Fibroblast of the aortic adventitia (primary cell): ENCODE measurements around the gene RHOJ. TPM values are rescaled to one million over a fixed set of nuclear protein-coding genes. Genes with fewer than 3 reads are reported as not detected.

Source experiments
- DNase-seq: peaks from one replicate; pipeline ENCODE4 v3.0.0-alpha.2; 2010; ENCODE audit warnings: low read depth
- H3K4me3 ChIP-seq: 2 replicates; pipeline ENCODE4 v1.5.1; 2011; ENCODE audit warnings: low read depth, mild to moderate bottlenecking, control low read depth, low read length, moderate library complexity
- total RNA-seq: library from RNA; depleted of rRNA; stranded (reverse); fragments of >200 nt; gene quantifications from 2 replicates; pipeline ENCODE4 v1.2.3, GENCODE V29; 2012; ENCODE audit warnings: low replicate concordance
- TF ChIP-seq, protein P1 (sequence below): IDR thresholded peaks from 2 replicates; pipeline ENCODE4 v1.5.1; 2011; ENCODE audit warnings: mild to moderate bottlenecking, low read length, control low read depth, inconsistent platforms; ENCODE audit not compliant: insufficient read depth

The RHOJ gene
- total RNA-seq, 1 donor, result 13.5 TPM

GRCh38 chr14:63203618-63204406, 431 bp upstream of the RHOJ start:
- TF ChIP-seq, protein P1, sequence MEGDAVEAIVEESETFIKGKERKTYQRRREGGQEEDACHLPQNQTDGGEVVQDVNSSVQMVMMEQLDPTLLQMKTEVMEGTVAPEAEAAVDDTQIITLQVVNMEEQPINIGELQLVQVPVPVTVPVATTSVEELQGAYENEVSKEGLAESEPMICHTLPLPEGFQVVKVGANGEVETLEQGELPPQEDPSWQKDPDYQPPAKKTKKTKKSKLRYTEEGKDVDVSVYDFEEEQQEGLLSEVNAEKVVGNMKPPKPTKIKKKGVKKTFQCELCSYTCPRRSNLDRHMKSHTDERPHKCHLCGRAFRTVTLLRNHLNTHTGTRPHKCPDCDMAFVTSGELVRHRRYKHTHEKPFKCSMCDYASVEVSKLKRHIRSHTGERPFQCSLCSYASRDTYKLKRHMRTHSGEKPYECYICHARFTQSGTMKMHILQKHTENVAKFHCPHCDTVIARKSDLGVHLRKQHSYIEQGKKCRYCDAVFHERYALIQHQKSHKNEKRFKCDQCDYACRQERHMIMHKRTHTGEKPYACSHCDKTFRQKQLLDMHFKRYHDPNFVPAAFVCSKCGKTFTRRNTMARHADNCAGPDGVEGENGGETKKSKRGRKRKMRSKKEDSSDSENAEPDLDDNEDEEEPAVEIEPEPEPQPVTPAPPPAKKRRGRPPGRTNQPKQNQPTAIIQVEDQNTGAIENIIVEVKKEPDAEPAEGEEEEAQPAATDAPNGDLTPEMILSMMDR, result peak; percentile 31

DNA sequence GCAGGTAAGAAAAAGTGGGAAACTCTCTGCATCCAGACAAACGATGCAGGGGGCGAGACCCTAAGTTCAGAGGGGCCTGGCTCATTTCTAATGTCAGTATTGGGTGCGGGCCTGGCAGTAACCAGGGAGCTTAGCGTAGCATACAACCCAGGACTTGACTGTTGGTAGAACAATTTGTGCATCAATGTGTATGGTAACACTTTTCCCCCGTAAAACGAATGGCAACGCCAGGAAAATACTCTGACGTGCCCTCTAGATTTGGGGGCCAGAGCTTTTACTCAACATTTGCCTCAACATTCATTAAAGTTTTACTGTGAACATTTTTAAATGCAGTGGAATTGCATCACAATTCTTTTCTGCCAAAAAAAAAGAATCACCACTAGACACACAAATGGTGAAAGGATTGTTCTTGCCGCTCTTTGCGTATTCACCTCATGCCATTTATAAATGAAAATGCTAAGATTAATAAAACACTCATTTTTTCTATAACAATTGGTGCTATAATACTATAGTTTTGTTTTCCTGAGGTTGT, 867 bp downstream of the RHOJ start:
- peak overlapping the region; percentile 76 for H3K4me3 ChIP-seq

More at GRCh38 chr14:63203618-63204406, 431 bp upstream of the RHOJ start:
- peak; percentile 98 for DNase-seq
- H3K4me3 ChIP-seq, result peak overlapping the region; percentile 76

DNA sequence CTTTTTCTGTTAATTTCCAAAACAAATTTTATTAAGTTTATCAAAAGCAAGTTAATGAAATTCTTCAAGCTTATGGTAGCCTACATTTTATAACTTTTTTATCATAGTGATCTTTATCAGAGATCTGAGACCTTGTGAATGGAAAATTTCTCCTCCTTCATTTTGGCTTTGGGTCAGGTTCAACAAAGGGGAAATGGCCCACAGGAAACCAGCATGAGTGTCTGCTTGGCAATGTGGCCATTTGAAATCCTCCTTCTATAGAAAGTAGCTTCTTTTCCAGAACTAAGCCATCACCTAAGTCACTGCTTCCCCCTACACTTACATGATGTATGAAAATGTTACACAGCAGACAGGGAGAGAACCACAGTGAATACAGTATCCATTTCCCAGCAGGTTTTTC, 1.6 kb downstream of the RHOJ start:
- peak overlapping the region; percentile 76 for H3K4me3 ChIP-seq
- peak; percentile 49 for DNase-seq
- TF ChIP-seq, protein P1, result no peak

More for the DNA sequence above, 867 bp downstream of the RHOJ start:
- TF ChIP-seq, protein P1, result no peak
- peak; percentile 56 for DNase-seq

- TF ChIP-seq, protein P1, result no peak
- no peak overlapping the region for H3K4me3 ChIP-seq
- DNase-seq, result no peak
These were observed 4.9 kb downstream of the RHOJ start for GRCh38 chr14:63209160-63209559.

DNA sequence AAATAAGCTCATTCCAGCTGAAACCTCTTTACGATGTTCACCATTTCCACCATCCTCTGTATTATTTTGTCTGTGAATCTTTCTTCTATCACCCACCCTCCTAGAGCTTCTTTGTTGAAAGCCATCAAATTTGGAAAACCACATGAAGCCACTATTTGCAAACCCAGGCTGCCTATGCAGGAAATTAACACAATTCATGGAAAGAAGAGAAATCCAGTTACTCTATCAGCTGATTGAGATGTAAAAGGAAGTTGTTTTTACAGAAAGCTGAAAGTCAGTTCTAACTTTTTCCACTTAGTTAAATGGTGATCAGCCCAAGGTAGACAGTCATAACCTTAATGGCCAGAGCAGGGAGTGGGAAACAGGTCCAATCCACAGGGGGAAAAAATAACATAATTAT, 6.6 kb downstream of the RHOJ start:
- TF ChIP-seq, protein P1, result no peak
- DNase-seq, result no peak
- no peak overlapping the region for H3K4me3 ChIP-seq

DNA sequence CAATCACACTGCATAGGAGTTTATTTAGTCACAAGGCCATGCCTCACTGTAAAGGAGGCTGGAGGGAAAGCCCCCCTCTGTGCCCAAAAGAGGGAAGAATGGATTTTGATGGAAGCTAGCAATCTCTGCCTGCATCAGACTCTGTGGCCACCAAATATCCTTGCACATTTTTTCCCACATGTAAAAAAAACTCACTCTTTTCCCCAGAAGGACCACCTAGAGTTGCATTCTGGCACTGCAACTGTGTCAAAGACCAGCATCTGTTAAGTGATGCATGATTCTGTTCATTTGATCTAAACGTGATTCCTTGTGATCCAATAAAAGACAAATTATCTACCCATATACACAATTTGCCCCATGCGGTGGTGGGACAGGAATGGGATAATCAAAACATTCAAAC, 8.0 kb downstream of the RHOJ start:
- no peak overlapping the region for H3K4me3 ChIP-seq
- no peak for DNase-seq
- TF ChIP-seq, protein P1, result peak; percentile 22
